Peyer's patch (tissue), 4 donors: Measurements from ENCODE around the gene BAIAP2L1.

Source experiments
- POLR2A ChIP-seq, 2 donors: fragments of 450-650 bp; IDR thresholded peaks; one replicate each; pipeline ENCODE4 v1.5.1; 2017; ENCODE audit warnings: antibody characterized with exemption in 2 of 2, mild to moderate bottlenecking in 2 of 2, moderate library complexity in 2 of 2
- TF ChIP-seq, protein P1 (sequence below), 6 experiments: fragments of 450-650 bp in 4 of 6; fragments of 200-600 bp in 2 of 6; sonication (generic) in 1 of 6; IDR thresholded peaks; one replicate each; pipeline ENCODE4 v1.5.1; 2017 to 2019; ENCODE audit warnings: antibody characterized with exemption in 6 of 6, mild to moderate bottlenecking in 3 of 6, moderate library complexity in 1 of 6

DNA sequence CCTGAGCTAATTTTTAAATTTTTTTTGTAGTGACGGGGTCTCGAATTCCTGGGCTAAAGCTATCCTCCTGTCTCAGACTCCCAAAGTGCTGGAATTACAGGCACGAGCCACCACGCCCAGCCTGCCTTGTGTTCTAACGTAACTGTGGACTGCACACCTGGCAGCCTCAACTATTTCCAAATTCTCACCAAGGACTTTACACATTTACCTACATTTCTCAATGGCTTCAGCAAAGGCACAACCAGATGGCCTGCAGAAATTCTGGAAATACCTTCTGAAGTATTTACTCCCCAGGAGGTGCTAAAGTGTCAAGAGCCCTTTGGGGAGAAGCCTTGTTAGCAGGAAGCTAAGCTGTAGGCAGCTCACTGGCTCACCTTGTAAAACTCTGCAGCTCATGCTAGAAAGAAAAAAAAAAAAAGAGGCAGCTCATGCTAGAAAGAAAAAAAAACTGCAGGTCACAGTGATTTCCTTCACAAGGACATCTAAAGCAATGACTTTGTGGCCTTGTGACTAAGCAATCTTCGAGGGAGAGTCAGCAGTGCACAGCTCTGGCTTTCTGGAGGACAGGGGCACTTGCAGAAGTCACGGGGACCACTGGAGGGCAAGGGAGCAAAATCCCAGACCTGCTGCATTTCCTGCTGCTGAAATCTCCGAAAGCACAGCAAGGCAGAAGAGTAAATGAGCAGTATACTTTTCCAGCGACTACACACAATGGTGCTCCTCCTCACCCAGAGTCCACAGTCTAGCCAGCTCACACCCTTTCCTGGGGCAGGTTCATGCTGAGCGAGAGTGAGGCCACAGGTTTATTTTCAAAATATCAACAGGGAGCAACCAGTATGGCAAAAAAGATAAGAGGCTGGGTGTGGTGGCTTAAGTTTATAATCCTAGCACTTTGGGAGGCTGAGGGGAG is 40.4 kb downstream of the BAIAP2L1 start:
- TF ChIP-seq, protein P1, sequence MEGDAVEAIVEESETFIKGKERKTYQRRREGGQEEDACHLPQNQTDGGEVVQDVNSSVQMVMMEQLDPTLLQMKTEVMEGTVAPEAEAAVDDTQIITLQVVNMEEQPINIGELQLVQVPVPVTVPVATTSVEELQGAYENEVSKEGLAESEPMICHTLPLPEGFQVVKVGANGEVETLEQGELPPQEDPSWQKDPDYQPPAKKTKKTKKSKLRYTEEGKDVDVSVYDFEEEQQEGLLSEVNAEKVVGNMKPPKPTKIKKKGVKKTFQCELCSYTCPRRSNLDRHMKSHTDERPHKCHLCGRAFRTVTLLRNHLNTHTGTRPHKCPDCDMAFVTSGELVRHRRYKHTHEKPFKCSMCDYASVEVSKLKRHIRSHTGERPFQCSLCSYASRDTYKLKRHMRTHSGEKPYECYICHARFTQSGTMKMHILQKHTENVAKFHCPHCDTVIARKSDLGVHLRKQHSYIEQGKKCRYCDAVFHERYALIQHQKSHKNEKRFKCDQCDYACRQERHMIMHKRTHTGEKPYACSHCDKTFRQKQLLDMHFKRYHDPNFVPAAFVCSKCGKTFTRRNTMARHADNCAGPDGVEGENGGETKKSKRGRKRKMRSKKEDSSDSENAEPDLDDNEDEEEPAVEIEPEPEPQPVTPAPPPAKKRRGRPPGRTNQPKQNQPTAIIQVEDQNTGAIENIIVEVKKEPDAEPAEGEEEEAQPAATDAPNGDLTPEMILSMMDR (IDR thresholded peaks at IDR 0.05), result peak in 2 of 6 experiments; percentile 27 to 28
- TF ChIP-seq POLR2A (IDR thresholded peaks at IDR 0.05), result no peak
